Stomach (tissue), 9 donors: ENCODE data around the gene ANKS1A. TPM values are rescaled to one million over a fixed set of nuclear protein-coding genes. Genes with fewer than 3 reads are reported as not detected.

Experiments used
- DNase-seq, 2 donors: peaks; one replicate each; pipeline versions ENCODE4 v3.0.0 to v3.0.0-alpha.2; 2013 to 2019
- H3K27ac ChIP-seq, 5 donors: fragments of 200-600 bp in 4 of 5; sonication (generic) in 4 of 5; one replicate each; pipeline ENCODE4 v1.5.1; 2013 to 2019; ENCODE audit warnings: mild to moderate bottlenecking in 1 of 5, moderate library complexity in 1 of 5
- H3K27me3 ChIP-seq, 3 donors: fragments of 200-600 bp; sonication (generic); one replicate each; pipeline ENCODE4 v1.5.1; 2017 to 2019; ENCODE audit warnings: mixed run types in 1 of 3
- H3K36me3 ChIP-seq, 4 donors: fragments of 200-600 bp; sonication (generic); 1 replicate in 3 of 4; 2 replicates in 1 of 4; pipeline ENCODE4 v1.5.1; 2016 to 2019
- H3K4me1 ChIP-seq, 4 donors: fragments of 200-600 bp; sonication (generic); one replicate each; pipeline ENCODE4 v1.5.1; 2016 to 2019
- H3K4me3 ChIP-seq, 4 donors: fragments of 200-600 bp; sonication (generic) in 3 of 4; one replicate each; pipeline ENCODE4 v1.5.1; 2016 to 2019; ENCODE audit warnings: mild to moderate bottlenecking in 1 of 4
- H3K9me3 ChIP-seq, 4 donors: fragments of 200-600 bp; sonication (generic); one replicate each; pipeline ENCODE4 v1.5.1; 2016 to 2019
- CTCF ChIP-seq, 7 experiments: fragments of 450-650 bp in 4 of 7; fragments of 200-600 bp in 3 of 7; sonication (generic) in 3 of 7; IDR thresholded peaks; one replicate each; pipeline ENCODE4 v1.5.1; 2016 to 2019; ENCODE audit warnings: antibody characterized with exemption in 7 of 7, control low read depth in 2 of 7, mild to moderate bottlenecking in 1 of 7
- EP300 ChIP-seq: sonication (generic); formaldehyde crosslinking; IDR thresholded peaks from one replicate; pipeline ENCODE4 v1.6.1; 2017; ENCODE audit warnings: antibody characterized with exemption
- POLR2A ChIP-seq, 4 donors: fragments of 450-650 bp; IDR thresholded peaks; one replicate each; pipeline ENCODE4 v1.6.1; 2016; ENCODE audit warnings: antibody characterized with exemption in 4 of 4, control low read depth in 2 of 4, mild to moderate bottlenecking in 1 of 4, moderate library complexity in 1 of 4
- POLR2AphosphoS5 ChIP-seq, 3 donors: sonication (generic); formaldehyde crosslinking; IDR thresholded peaks; one replicate each; pipeline ENCODE4 v1.6.1; 2016; ENCODE audit warnings: antibody characterized with exemption in 3 of 3
- WGBS, 5 donors: extraction: QIAGEN DNeasy Blood & Tissue Kit in 3 of 5; methylation state at CpG; one replicate each; pipeline versions ENCODE4 v1.1.5 to v1.1.7; 2013 to 2018; 5-methylcytosine and 5-hydroxymethylcytosine counted together
- intact Hi-C: fragments of 100-400 bp; cut with DNase I; formaldehyde crosslinking; loops from one replicate; pipeline ENCODE4 v1.15.1; 2023; ENCODE audit warnings: low total_unique reads
- polyA plus RNA-seq, 3 donors: library from polyadenylated mRNA; stranded (reverse); fragments of 200-250 nt; gene quantifications; one replicate each; pipeline ENCODE4 v1.2.3, GENCODE V29; 2013
- total RNA-seq, 5 donors: library from RNA; depleted of rRNA; stranded (reverse); fragments of >200 nt; gene quantifications; one replicate each; pipeline versions ENCODE4 v1.1.0 to v1.2.3, GENCODE V29; 2014 to 2016
- donor health status: healthy with polysubstance abuse.
- donor health status: Bipolar disorder and iron deficiency.
- donor health status: healthy.

ANKS1A gene
- total and polyA plus RNA-seq, 8 donors = 6.1 to 40.6 (median 21.5) TPM

- WGBS, 5 donors = 71 to 98% (median 89%) methylated on average over 1 of the region's 1 CpG
- no peak for DNase-seq
Measured at GRCh38 chr6:35040398-35040797, 151.3 kb downstream of the ANKS1A start.

GRCh38 chr6:35041086-35041861 lies 152.2 kb downstream of the ANKS1A start:
- Histone ChIP-seq H3K4me1 (peaks cover 36 to 89% (median 73%) of the 10 kb centered on the region in 4 donors), H3K9me3 (no peaks in the 10 kb centered on the region), H3K27me3 (no peaks in the 10 kb centered on the region), H3K36me3 (peaks cover 0 to 20% (median 13%) of the 10 kb centered on the region in 4 donors), H3K4me3 (no peak overlapping the region), H3K27ac (peak overlapping the region in 2 of 5 donors; percentile 19 to 24)
- DNase-seq = no peak
- no peak for TF ChIP-seq POLR2A (IDR thresholded peaks at IDR 0.05)
- no peak for TF ChIP-seq CTCF (IDR thresholded peaks at IDR 0.05)
- no peak for TF ChIP-seq EP300
- TF ChIP-seq POLR2AphosphoS5 (IDR thresholded peaks at IDR 0.05) = no peak
- intact Hi-C loops = no loop called here
- WGBS, 5 donors = 73 to 89% (median 86%) methylated on average over 4 of the region's 4 CpGs

More at GRCh38 chr6:35040398-35040797, 151.3 kb downstream of the ANKS1A start:
- Histone ChIP-seq H3K9me3 (no peaks in the 10 kb centered on the region), H3K4me1 (peaks cover 36 to 89% (median 73%) of the 10 kb centered on the region in 4 donors), H3K36me3 (peaks cover 0 to 20% (median 13%) of the 10 kb centered on the region in 4 donors), H3K27me3 (no peaks in the 10 kb centered on the region), H3K4me3 (no peak overlapping the region), H3K27ac (peak overlapping the region in 2 of 5 donors; percentile 8 to 24)
- TF ChIP-seq EP300 (no peak), POLR2A (IDR thresholded peaks at IDR 0.05) (no peak), POLR2AphosphoS5 (IDR thresholded peaks at IDR 0.05) (no peak), CTCF (IDR thresholded peaks at IDR 0.05) (no peak)
- intact Hi-C loops = no loop called here

GRCh38 chr6:35042031-35042815 lies 153.2 kb downstream of the ANKS1A start:
- peaks cover 0 to 20% (median 13%) of the 10 kb centered on the region in 4 donors for H3K36me3 ChIP-seq
- no peaks in the 10 kb centered on the region for H3K9me3 ChIP-seq
- no peak for DNase-seq
- H3K27me3 ChIP-seq = no peaks in the 10 kb centered on the region
- peaks cover 44 to 89% (median 73%) of the 10 kb centered on the region in 4 donors for H3K4me1 ChIP-seq
- intact Hi-C loops = no loop called here
- H3K4me3 ChIP-seq = no peak overlapping the region
- peak overlapping the region in 2 of 5 donors; percentile 24 to 86 for H3K27ac ChIP-seq
- WGBS, 5 donors = 93 to 97% (median 94%) methylated on average over 9 of the region's 9 CpGs
- TF ChIP-seq POLR2AphosphoS5 (IDR thresholded peaks at IDR 0.05) (no peak), EP300 (no peak), POLR2A (IDR thresholded peaks at IDR 0.05) (no peak), CTCF (IDR thresholded peaks at IDR 0.05) (no peak)

GRCh38 chr6:35043381-35044130 lies 154.5 kb downstream of the ANKS1A start:
- Histone ChIP-seq H3K9me3 (no peaks in the 10 kb centered on the region), H3K4me1 (peaks cover 54 to 91% (median 78%) of the 10 kb centered on the region in 4 donors), H3K4me3 (no peak overlapping the region), H3K36me3 (peaks cover 0 to 13% (median 8%) of the 10 kb centered on the region in 4 donors), H3K27me3 (no peaks in the 10 kb centered on the region), H3K27ac (peak overlapping the region; percentile 25 to 86 (median 73))
- intact Hi-C loops = no loop called here
- TF ChIP-seq POLR2A (IDR thresholded peaks at IDR 0.05) (no peak), EP300 (no peak), CTCF (IDR thresholded peaks at IDR 0.05) (no peak), POLR2AphosphoS5 (IDR thresholded peaks at IDR 0.05) (no peak)
- DNase-seq = no peak
- WGBS, 5 donors = 69 to 83% (median 76%) methylated on average over 4 of the region's 4 CpGs
